ENCODE results near the gene PDE6B. TPM values are rescaled to one million over a fixed set of nuclear protein-coding genes. Genes with fewer than 3 reads are reported as not detected.

PDE6B gene
- total and polyA plus RNA-seq, 2 of the 13 experiments (the other 11 are each of a cell fraction or from before 2014, with no cell fraction given): 0.38 to 0.40 TPM

DNA sequence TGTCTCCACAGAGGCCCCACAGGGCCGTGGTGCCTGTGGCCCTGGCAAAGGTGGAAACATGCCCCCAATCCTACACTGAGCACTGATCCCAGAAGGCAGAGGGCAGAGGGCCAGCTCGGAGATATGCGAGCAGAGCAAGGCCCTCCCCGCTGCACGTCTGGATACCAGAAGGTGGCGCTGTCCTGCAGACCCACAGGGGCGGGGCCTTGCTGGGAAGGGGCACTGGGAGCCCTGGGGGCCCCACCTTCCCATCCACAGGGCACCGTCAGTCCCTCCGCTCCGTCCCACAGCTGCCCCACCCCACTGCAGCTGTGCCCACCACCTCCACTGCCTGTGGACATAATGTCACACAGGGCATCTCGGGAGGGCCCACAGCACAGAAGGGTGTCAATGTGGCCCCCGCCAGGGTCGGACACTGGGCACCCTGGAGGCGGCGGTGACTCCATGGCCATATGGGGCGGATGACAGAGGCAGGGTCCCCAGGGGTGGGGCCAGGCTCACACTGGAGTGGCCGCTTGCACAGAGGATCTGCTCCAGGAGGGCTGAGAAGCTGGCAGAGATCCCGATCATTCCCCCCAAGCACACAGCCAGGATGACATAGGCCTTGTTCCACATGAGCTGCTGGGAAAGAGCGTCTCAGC lies 58.7 kb downstream of the PDE6B start (continued):
- TF ChIP-seq, protein P1, sequence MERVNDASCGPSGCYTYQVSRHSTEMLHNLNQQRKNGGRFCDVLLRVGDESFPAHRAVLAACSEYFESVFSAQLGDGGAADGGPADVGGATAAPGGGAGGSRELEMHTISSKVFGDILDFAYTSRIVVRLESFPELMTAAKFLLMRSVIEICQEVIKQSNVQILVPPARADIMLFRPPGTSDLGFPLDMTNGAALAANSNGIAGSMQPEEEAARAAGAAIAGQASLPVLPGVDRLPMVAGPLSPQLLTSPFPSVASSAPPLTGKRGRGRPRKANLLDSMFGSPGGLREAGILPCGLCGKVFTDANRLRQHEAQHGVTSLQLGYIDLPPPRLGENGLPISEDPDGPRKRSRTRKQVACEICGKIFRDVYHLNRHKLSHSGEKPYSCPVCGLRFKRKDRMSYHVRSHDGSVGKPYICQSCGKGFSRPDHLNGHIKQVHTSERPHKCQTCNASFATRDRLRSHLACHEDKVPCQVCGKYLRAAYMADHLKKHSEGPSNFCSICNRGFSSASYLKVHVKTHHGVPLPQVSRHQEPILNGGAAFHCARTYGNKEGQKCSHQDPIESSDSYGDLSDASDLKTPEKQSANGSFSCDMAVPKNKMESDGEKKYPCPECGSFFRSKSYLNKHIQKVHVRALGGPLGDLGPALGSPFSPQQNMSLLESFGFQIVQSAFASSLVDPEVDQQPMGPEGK (CRISPR knock-in tag; IDR thresholded peaks at IDR 0.05): peak; percentile 97
- TF ChIP-seq TGIF2 (CRISPR knock-in tag; IDR thresholded peaks at IDR 0.05) (peak; percentile 70), SAP130 (CRISPR knock-in tag; IDR thresholded peaks at IDR 0.05; ENCODE audit: low read depth) (peak; percentile 71; the same call in 1 of the 2 replicates), KDM1A (CRISPR knock-in tag; IDR thresholded peaks at IDR 0.05) (no peak), ZFY (CRISPR knock-in tag; IDR thresholded peaks at IDR 0.05) (peak; percentile 59; the same call in 1 of the 2 replicates), ZNF263 (CRISPR knock-in tag; IDR thresholded peaks at IDR 0.05) (peak; percentile 37; the same call in 1 of the 2 replicates), ZNF737 (CRISPR knock-in tag; IDR thresholded peaks at IDR 0.05; ENCODE audit: borderline replicate concordance) (no peak), IRF2 (CRISPR knock-in tag; IDR thresholded peaks at IDR 0.05) (peak; percentile 74), POGZ (CRISPR knock-in tag; IDR thresholded peaks at IDR 0.05) (peak; percentile 39; the same call in 1 of the 2 replicates), ZNF326 (CRISPR knock-in tag; IDR thresholded peaks at IDR 0.05; ENCODE audit: borderline replicate concordance) (0 out of 2 replicates have a peak, but pooled peaks have one; percentile 26), AHR (CRISPR knock-in tag; IDR thresholded peaks at IDR 0.05) (no peak), RXRA (CRISPR knock-in tag; IDR thresholded peaks at IDR 0.05) (peak; percentile 43; the same call in 1 of the 2 replicates), ZBTB3 (CRISPR knock-in tag; IDR thresholded peaks at IDR 0.05; ENCODE audit: borderline replicate concordance, low read depth) (peak; percentile 96; the same call in 1 of the 2 replicates), BORCS8-MEF2B (CRISPR knock-in tag; IDR thresholded peaks at IDR 0.05) (0 out of 2 replicates have a peak, but pooled peaks have one; percentile 11), SMC3 (IDR thresholded peaks at IDR 0.05; ENCODE audit: low read length) (peak; percentile 28; the same call in 1 of the 2 replicates), GABPB1 (CRISPR knock-in tag; IDR thresholded peaks at IDR 0.05) (peak; percentile 56; the same call in 1 of the 2 replicates), NAIF1 (CRISPR knock-in tag; IDR thresholded peaks at IDR 0.05; ENCODE audit: borderline replicate concordance) (no peak), BHLHE40 (IDR thresholded peaks at IDR 0.05; ENCODE audit: low read length) (peak; percentile 6; the same call in 1 of the 2 replicates), ZNF335 (CRISPR knock-in tag; IDR thresholded peaks at IDR 0.05) (no peak)
- TF ChIP-seq, protein P2, sequence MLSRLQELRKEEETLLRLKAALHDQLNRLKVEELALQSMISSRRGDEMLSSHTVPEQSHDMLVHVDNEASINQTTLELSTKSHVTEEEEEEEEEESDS (CRISPR knock-in tag; IDR thresholded peaks at IDR 0.05; ENCODE audit: borderline replicate concordance): no peak
- TF ChIP-seq, protein P3, sequence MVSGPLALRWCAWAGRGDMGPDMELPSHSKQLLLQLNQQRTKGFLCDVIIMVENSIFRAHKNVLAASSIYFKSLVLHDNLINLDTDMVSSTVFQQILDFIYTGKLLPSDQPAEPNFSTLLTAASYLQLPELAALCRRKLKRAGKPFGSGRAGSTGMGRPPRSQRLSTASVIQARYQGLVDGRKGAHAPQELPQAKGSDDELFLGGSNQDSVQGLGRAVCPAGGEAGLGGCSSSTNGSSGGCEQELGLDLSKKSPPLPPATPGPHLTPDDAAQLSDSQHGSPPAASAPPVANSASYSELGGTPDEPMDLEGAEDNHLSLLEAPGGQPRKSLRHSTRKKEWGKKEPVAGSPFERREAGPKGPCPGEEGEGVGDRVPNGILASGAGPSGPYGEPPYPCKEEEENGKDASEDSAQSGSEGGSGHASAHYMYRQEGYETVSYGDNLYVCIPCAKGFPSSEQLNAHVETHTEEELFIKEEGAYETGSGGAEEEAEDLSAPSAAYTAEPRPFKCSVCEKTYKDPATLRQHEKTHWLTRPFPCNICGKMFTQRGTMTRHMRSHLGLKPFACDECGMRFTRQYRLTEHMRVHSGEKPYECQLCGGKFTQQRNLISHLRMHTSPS (CRISPR knock-in tag; IDR thresholded peaks at IDR 0.05; ENCODE audit: low read depth): peak; percentile 89
- TF ChIP-seq, protein P4, sequence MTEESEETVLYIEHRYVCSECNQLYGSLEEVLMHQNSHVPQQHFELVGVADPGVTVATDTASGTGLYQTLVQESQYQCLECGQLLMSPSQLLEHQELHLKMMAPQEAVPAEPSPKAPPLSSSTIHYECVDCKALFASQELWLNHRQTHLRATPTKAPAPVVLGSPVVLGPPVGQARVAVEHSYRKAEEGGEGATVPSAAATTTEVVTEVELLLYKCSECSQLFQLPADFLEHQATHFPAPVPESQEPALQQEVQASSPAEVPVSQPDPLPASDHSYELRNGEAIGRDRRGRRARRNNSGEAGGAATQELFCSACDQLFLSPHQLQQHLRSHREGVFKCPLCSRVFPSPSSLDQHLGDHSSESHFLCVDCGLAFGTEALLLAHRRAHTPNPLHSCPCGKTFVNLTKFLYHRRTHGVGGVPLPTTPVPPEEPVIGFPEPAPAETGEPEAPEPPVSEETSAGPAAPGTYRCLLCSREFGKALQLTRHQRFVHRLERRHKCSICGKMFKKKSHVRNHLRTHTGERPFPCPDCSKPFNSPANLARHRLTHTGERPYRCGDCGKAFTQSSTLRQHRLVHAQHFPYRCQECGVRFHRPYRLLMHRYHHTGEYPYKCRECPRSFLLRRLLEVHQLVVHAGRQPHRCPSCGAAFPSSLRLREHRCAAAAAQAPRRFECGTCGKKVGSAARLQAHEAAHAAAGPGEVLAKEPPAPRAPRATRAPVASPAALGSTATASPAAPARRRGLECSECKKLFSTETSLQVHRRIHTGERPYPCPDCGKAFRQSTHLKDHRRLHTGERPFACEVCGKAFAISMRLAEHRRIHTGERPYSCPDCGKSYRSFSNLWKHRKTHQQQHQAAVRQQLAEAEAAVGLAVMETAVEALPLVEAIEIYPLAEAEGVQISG (CRISPR knock-in tag; IDR thresholded peaks at IDR 0.05): peak; percentile 50
